ENCODE data around the gene MBD3.

The MBD3 gene

GRCh38 chr19:1612114-1613086 is 19.7 kb upstream of the MBD3 start:
- no peak for TF ChIP-seq CTCF (IDR thresholded peaks at IDR 0.05)

GRCh38 chr19:1611353-1611752 is 18.7 kb upstream of the MBD3 start:
- no peak for TF ChIP-seq CTCF (IDR thresholded peaks at IDR 0.05)

GRCh38 chr19:1610579-1610978 is 17.9 kb upstream of the MBD3 start:
- TF ChIP-seq CTCF (IDR thresholded peaks at IDR 0.05): no peak

GRCh38 chr19:1609680-1610474 is 17.2 kb upstream of the MBD3 start:
- TF ChIP-seq CTCF (IDR thresholded peaks at IDR 0.05): no peak

- no peak for TF ChIP-seq CTCF (IDR thresholded peaks at IDR 0.05)
Measured at GRCh38 chr19:1609103-1609396, 16.4 kb upstream of the MBD3 start.

- no peak for TF ChIP-seq CTCF (IDR thresholded peaks at IDR 0.05)
Measured at GRCh38 chr19:1608359-1609102, 15.9 kb upstream of the MBD3 start.

GRCh38 chr19:1606138-1606651 is 13.5 kb upstream of the MBD3 start:
- TF ChIP-seq CTCF (IDR thresholded peaks at IDR 0.05): no peak
